GM12874 (cell line): ENCODE measurements around the gene BMPR1A.

Experiments used
- CTCF ChIP-seq: IDR thresholded peaks from 2 replicates; pipeline ENCODE4 v1.5.1; 2011; ENCODE audit warnings: low read depth, mild to moderate bottlenecking, control low read depth, low read length, moderate library complexity; ENCODE audit not compliant: insufficient read depth

BMPR1A gene

GRCh38 chr10:86813101-86813500 lies 56.7 kb downstream of the BMPR1A start:
- TF ChIP-seq CTCF = no peak

- TF ChIP-seq CTCF = no peak
Observed at GRCh38 chr10:86813982-86814381, 57.6 kb downstream of the BMPR1A start.

- no peak for TF ChIP-seq CTCF
Observed at GRCh38 chr10:86815035-86815617, 58.7 kb downstream of the BMPR1A start.

GRCh38 chr10:86815640-86816039 lies 59.2 kb downstream of the BMPR1A start:
- TF ChIP-seq CTCF = no peak

- no peak for TF ChIP-seq CTCF
Observed at GRCh38 chr10:86817246-86817645, 60.8 kb downstream of the BMPR1A start.

- TF ChIP-seq CTCF = no peak
Observed at GRCh38 chr10:86819567-86819966, 63.1 kb downstream of the BMPR1A start.

- TF ChIP-seq CTCF = no peak
Observed at GRCh38 chr10:86820509-86820908, 64.1 kb downstream of the BMPR1A start.
